ENCODE results near the gene NECAB2.

The NECAB2 gene

DNA sequence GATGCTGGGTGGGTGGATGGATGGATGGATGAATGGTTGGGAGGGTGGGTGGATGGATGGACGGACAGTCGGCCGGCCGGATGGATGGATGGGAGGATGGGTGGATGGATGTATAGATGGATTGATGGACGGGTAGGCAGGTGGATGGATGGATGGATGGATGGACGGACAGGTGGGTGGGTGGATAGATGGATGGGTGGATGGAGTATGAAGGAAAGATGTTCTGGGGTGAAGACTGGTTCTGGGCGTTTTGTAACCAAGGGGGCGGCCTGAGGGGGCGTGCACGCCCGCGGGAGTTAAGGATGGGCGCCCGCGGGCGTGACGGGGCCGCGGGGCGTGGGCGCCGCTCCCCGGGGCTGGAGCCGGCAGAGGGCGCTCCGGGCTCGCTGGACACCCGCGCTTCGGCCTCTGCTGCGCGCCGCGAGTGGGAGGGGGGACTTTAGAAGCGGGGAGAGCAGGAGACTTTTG lies at the start of gene NECAB2:
TSS of gene NECAB2 (plus strand) at position 407 of the 468 bp plus-strand sequence. CDS start 405 bp downstream, outside the sequence.
- FAIRE-seq: no peak

DNA sequence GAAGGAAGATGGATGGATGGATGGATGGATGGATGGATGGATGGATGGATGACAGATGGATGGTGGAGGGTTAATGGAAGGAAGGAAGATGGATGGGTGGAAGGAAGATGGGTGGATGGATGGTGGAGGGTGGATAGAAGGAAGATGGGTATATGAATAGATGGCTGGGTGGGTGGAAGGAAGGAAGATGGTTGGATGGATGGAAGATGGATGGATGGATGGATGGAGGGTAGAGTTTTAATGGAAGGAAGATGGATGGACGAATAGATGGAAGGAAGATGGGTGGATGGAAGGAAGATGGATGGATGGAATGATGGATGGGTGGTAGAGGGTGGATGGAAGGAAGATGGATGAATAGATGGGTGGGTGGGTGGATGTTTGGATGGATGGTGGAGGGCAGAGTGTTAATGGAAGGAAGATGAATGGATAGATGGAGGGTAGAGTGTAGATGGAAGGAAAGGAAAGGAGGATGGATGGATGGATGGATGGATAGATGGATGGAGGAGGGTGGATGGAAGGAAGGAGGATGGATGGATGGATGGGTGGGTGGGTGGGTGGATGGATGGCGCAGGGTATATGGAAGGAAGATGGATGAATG lies 47.1 kb upstream of the NECAB2 start:
- FAIRE-seq: no peak

DNA sequence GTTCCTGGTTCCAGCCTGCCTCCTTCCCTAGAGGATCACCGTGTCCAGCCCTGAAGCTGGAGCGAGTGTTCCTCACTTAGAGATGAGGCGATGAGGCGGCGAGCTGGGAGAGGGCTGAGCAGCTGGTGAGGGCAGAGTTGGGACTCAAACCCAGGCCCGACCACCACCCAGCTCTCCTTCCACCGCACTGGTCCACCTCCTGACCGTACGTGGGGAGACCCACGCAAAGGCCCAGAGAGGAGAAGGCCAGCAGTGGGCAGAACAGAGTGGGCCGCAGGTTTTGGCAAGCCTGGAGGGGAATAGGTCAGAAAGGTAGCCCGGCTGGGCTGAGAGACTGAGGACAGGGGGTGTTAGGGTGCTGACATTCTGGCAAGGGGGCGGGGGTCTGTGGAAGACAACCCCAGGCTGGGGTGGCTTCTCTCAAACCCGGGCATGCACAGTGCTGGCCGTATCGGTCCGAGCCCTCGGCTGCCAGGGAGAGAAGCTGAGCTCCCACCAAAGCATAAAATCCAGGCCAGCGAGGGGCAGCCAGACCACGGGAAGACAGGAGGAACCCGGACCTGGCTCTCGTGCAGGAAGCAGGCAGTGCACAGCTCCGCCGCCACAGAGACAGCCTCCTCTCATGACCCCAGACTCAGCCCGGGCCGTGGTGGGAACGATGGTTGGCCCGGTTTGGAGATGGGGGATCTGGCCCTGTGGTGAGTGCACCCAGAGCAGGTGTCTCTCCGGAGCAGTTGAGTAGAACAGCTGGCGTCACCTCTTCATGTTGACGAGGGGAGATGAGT lies 44.3 kb upstream of the NECAB2 start:
- FAIRE-seq: no peak

DNA sequence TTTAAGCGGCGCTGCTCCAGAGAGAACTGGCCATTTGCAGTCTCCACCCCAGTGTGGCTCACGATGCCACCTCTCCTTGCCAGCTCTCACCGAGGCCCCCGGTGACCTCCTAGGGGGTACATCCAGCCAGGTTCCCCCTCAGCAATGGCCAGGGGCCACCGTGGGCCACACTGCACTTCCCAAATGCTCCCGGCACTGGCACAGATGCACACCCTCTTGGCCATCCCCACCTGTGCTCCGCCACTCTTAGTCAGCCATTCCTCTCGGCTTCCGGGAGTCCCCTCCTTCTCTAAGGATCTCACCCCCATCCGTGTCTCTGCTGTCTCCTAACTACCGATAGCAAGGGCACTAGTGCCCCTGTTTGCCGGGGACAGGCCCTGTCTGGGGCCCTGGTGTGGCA lies 43.4 kb upstream of the NECAB2 start:
- no peak for FAIRE-seq

DNA sequence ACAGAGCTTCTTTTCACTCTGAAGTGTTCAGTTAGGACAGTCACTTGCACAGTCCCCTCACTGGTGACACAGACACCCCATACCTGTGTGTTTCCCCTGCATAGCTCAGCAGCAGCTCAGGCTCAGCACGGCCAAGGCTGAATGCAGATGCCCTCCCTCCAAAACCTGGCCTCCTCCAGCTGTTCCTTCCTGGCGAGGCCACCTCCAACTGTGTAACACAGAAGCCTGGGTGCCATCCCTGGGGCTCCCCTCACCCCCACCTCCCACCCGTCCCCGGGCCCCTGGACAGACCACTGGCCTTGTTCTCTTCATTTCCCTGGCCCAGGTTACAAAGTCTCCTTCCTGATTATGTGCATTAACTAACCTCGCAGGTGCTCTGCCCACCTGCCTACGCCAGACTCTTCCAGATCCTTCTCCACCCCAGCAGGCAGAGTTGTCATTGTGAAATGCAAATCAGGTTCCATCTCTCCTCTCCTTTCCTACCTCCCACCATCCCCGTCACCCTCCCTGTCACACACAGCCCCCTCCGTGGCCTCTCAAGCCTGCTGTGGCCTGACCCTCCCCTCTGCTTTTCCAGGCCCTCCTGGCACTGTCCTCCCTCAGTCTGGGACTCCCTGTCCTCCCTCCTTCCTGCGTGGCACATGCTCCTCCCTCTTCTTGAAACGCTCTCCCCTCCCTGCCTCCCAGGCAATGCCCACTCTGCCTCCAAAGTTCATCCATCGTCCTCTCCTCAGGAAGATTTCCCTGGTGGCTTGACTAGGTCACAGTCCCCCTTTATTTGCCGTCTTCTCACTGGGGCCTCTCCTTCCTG lies 42.7 kb upstream of the NECAB2 start:
- FAIRE-seq: no peak

DNA sequence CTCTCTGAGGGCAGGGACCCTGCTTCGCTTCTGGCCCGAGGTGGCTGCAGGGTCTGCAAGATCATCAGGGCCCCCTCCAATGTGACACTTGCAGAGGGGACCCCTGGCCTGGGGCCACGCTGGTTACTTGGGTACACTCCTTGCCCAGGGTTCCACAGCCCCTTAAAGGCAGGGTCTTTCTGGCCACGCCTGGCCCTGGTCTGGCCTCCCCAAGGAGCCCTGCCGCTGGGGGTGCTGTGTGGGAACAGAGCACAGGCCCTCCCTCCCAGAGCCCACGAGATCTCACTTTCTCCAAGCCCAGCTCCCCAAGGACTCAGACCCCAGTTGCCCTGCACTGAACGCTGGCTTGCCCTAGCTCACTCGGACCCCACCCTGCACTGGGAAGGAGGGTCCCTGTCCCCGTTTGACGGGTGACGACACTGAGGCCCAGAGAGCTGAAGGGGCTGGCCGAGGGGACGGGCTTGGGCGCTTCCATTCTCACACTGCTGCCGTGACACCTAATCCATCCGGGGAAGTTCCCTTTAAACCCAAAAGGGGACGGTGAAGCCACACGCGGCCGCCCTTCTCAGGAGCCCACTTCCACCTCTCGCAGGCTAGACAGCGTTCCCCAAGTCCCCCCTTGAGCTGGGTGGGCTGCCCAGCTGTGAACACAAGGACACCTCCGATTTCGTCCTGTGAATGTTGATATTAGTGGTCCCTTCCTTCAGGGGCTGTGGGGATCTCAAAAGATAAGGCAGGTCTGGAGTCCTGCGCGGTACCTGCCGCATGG lies 41.9 kb upstream of the NECAB2 start:
- FAIRE-seq: no peak

DNA sequence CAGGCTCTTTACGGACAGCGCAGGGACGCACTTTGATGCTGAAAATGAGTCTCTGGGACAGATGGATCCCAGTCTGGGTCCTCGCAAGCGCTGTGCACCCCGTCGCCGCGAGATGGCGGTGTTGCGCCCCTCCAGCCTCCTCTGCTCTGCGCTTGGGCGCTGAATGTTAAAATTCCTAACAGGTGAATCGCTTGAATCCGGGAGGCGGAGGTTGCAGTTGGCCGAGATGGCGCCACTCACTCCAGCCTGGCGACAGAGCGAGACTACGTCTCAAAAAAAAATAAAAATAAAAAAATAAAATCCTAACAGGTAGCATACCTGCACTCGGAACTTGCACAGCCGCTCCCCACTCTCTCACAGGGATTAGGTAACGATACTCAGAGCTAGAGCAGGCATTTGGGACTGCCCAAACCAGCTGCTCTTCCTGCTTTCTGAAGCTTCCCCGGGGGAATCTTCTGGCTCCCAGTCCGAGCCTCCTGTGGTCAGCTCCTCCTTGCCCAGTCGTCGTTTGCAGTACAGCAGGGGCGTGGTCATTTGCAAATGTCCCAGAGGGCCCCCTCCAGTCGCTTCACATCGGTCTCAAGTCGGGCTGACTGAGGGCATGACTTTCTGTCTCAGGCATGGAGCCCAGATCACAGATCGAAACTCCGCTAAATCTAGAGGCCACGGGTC lies 41.2 kb upstream of the NECAB2 start:
- peak; percentile 9 for FAIRE-seq

DNA sequence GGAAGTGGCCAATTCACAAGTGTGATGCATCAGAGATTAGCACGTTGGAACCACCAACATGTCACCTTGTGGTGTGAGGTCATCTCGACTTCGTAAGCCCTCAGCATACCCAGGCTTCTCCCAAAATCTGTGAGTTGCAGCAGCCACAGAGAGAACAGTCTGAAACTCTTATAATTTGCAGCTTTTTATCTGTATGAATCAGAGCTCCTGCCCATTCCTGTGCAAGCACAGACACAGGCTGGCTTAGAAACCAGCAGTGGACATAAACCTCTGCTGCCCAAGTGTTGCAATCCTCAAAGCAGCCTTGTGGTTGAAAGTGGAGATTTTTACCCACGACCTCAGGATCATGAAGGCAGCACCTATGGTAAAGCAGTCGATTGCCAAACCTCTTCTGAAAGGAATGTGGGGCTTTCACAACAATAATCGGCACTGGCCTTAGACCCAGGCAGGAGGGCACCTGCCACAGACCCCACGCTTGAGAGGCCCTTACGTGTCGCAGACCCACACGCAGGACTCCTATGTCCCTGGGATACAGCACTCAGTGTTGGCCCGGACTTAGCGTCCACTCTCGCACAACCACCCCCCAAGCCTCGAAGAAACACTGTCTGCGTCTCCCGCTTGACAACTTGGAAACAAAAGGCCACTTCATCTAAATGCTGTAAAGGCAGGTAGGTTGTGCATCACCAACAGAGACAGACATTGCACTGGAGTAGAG lies 39.5 kb upstream of the NECAB2 start:
- FAIRE-seq: no peak

DNA sequence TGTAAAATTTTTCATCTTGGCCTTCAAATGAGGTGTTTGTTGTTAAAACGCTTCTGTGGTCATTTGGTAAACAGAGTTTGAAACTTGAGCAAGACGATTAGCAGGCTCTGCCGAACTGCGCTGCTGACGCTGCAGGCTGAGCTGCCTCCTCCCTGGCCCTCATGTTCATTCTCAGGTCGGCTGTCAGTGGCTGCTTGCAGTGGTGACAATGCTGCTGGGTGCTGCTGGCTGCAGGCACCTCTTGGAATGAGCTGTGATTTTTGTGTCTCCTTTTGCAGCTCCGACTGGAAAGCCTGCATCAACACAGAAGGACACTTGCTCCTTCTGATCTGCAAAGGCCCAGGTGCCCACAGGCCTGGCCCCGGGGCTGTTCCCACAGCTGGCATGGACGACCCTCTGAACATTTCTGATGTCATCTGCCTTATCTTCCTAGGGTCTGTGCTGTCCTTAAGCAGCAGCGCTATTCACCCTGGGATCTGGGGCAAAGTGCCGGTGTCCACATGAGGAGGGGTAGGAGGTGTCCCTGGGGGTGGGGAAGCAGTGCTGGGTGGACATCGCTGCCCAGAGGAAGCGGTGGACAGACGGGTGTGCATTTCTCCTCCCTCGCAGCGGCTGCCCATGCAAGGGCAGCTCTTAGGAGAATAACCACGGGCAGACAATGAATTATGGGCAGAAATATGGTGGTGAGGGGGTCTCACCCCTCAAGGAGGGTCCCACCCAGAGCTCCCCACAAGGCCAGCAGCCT lies 38.1 kb upstream of the NECAB2 start:
- FAIRE-seq: no peak

DNA sequence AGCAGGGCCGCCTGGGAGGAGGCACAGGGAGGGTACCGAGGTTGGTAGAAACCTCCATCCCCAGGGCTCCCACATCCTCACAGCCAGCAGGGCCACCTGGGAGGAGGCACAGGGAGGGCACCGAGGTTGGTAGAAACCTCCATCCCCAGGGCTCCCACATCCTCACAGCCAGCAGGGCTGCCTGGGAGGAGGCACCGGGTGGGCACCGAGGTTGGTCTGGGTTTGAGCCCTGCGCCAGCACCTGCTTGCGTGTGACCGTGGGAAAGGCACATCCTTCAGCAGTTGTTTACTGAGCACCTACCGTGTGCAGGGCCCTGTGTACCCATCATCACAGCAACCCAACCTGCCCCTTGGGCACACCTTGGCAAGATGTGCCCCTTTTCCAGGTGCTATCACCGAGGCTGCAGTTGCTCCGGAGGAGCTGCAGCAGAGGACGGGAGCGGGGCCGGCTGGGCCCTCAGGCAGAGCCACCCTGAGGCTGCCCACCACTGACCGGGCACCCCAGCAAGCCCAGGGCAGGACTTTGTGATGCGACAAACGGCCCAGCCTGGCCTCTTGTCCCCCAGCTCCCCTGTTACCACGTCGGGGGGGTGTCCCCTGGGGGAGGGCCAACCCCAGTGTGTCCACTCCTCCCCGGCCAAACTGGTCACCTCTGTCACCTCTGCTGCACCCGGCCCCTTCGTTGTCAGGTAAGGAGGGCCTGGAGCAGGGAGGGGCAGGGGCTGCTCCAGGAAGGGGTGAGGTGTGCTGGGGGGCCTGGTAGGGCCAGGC lies 37.1 kb upstream of the NECAB2 start:
- no peak for FAIRE-seq

DNA sequence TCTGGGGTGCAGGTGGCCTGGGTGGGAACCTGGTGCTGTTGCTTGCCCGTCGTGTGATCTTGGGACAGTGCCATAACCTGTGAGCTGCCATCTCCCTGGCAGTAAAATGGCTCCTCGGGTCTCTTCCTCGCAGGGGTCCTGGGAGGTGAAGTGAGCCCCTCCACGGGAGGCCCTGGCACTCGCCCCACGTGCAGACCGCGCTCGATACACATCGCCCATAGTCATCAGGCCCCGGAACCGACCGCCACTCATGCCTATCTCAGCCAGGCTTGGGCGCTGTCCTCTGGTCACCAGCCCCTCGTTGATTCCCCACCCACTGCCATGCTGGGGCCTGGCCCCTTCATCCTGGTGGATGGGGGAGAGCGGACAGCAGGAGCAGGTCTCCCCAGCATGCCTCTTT lies 36.5 kb upstream of the NECAB2 start:
- no peak for FAIRE-seq

DNA sequence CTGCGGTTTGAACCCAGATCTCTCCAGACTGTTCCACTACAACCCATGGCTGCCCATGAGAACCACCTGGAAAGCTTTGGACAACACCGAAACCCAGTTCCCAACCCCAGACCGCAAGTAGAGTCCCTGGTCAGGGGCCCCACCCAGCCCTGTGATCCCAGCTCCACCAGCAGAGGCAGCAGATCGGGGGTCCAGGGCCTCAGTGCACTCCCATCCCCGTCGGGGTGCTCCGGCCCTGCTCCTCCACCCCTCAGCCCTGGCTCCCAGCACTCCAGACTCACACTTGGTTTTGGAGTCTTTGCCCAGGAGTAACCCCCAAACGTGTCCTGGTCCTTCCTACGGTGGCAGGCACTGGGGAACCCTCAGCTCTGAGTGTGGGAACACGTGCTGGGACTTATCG lies 35.7 kb upstream of the NECAB2 start:
- FAIRE-seq: no peak

DNA sequence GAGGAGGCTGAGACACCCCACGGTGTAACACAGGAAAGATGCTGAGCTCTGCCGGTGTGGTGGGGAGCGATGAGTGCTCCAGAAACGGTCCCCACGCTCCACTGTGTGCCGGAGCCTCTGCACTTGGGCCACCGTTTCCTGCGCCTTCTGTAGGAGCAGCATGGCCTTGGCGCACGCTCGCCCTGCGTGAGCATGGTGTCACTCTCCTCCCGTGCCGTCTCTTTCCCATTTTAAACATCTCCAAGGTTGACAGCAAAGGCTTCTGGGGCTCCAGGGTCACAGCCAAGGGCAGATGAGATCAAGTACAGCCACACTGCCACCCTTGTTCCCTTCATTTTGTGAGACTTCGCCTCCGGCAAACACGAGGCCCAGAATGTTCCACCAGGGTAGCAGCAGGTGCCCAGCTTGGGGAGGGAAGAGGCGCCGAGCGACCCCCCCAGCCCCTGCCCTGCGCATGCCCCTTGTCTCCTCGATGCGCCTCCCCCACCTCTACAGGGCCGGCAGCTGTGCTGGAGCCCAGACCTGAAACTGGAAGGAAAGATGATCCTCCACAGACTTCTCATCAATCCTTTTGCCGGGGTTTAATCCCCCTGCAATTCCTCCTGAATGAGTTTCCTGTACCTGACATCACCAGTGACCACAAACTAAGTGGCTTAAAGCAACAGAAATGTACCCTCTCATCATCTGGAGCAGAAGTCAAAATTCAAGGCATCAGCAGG lies 34.9 kb upstream of the NECAB2 start:
- no peak for FAIRE-seq

DNA sequence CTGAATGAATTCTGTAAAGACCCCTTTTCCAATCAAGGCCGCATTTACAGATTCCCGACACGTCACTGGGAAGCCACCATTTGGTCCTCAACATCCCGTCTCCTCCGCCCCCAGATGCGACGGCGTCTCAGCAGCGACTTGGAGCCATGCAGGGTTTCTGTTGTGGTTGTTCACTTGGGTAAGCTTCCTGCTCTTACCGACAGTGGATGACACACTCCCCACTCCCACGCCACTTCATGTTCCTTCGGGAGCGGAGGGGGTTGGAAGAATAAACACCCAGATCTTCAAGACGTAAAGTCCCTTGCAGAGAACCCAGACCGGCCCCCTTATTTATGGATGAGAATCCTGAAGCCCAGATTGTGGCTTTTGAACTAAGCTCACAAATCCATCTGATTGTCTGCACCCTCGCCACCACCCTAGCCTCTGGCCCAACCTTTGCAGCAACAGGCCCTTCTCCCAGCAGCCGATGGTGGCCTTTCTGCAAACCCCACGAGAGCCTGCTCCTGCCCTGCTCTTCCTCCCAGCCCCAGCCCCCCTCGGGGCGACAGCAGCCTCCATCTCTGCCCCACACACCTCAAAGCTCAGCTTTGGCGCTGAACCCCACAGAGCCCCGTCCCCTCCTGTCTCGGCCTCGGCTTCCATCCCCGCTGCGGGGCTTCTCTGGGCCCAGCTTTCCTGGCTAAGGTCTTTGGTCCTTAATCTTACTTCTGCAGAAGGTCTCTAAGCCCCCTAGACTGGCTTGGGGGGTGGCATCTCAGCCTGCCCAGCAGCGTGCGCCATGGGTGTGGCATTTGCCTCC lies 34.0 kb upstream of the NECAB2 start:
- no peak for FAIRE-seq

DNA sequence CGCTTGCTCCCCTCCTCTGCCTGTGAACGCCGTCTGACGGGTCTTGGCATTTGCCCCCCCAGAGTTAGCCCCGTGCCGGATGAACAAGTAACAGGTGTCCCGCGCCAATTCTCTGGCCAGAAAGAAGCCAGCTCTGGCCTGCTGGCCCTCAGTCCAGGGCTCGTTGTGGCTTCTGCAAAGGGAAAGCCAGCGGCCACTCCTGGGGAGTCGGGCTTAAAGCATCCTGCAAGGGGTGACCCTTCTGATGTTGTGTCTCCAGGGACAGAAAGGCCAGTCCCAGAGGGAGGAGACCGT lies 33.4 kb upstream of the NECAB2 start:
- no peak for FAIRE-seq

DNA sequence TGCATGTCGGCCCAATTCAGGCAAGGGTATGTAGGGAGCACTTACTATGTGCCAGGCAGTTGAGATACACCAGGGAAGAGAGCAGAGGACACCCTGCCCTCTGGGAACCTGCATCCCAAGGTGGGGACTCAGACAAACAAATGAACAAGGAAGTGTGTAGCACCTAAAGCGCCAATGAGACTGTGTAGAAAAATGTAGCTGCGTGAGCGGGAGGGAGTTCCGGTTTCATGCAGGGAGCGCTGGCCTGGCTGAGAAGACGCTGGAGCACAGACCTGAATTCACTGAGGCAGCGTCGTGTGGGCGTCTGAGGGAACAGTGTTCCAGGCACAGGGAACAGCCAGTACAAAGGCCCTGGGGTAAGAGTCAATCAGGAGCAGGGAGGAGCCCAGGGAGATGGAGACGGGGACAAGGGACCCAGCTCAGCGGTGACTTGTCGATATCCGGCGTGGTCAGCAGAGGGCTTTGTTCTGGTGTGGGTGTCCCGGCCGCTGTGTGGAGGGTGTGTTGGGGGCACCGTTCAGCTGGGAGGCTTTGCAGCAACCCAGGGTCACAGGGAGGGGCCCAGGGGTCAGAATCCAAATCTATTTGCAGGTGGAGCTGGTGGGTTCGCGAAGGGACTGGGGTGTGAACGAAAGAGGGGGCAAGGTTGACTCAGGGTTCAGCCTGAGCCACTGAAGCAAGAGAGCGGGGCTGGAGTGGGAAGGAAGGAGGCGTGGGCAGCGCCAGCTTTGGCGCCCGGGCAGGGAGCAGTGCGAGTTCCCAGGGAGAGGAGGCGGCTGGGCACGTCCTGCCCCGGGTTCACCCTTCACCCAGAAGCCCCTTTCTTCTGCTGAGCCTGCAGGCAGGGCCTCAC lies 32.8 kb upstream of the NECAB2 start:
- no peak for FAIRE-seq

DNA sequence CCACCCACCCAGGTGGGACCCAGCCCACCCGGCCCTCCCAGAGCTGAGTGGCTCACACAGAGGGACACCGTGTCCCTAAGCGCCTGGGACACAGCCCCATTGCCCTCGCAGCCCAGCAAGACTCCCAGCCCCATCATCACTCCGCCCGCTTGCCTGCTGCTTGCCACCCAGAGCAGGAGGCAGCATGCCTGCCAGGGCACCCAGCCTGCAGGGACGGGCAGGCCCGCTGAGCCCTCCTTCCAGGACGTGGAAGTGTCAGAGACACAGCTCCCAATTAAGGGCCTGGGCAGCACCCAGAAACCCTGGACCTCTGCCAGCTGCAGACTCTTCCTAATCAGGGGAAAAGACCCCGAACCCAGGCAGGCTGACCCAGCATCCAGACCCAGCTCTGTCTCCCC lies 32.2 kb upstream of the NECAB2 start:
- FAIRE-seq: no peak

Data from islet of Langerhans (tissue), 1 donor.